A673 (cell line): ENCODE results near the gene PCYT1A. TPM values are rescaled to one million over a fixed set of nuclear protein-coding genes. Genes with fewer than 3 reads are reported as not detected.

Source experiments
- BruUV-seq: library from RNA; stranded (reverse); fragments of 400-500 nt; replicated peaks from 2 replicates; lab custom pipeline; 2021; lab: Mats Ljungman, UMichigan
- CTCF ChIA-PET: fragments of 300-600 bp; sonication (Branson Sonifier 250); formaldehyde crosslinking; loops from one replicate; lab custom pipeline; 2022; ENCODE audit warnings: antibody characterized with exemption; lab: Charles Lee
- POLR2A ChIA-PET: fragments of 300-600 bp; sonication (Branson Sonifier 250); formaldehyde crosslinking; loops from one replicate; lab custom pipeline; 2022; ENCODE audit warnings: antibody characterized with exemption; ENCODE audit not compliant: low non-redundant PET; lab: Charles Lee
- DNase-seq: peaks from one replicate; pipeline ENCODE4 v3.0.0-alpha.2; 2015; ENCODE audit warnings: low spot score
- H3K27ac ChIP-seq: fragments of 200-600 bp; sonication (generic); 2 replicates; pipeline ENCODE4 v1.5.1; 2016; ENCODE audit warnings: mixed run types, low read depth, mild to moderate bottlenecking, mixed read lengths, antibody characterized with exemption, low read length; ENCODE audit not compliant: poor library complexity, severe bottlenecking
- H3K27me3 ChIP-seq: fragments of 200-600 bp; sonication (generic); replicated peaks from 2 replicates; pipeline ENCODE4 v1.6.1; 2017; ENCODE audit warnings: mixed run types, low read depth, mild to moderate bottlenecking, mixed read lengths, antibody characterized with exemption, low read length; ENCODE audit not compliant: insufficient read depth, poor library complexity
- H3K36me3 ChIP-seq: fragments of 200-600 bp; sonication (generic); 2 replicates; pipeline ENCODE4 v1.6.1; 2016; ENCODE audit warnings: mixed run types, mild to moderate bottlenecking, mixed read lengths, antibody characterized with exemption, low read length; ENCODE audit not compliant: insufficient read depth, poor library complexity, severe bottlenecking
- H3K4me1 ChIP-seq: fragments of 200-600 bp; sonication (generic); 2 replicates; pipeline ENCODE4 v1.6.1; 2017; ENCODE audit warnings: mixed run types, mild to moderate bottlenecking, mixed read lengths, antibody characterized with exemption, low read length; ENCODE audit not compliant: insufficient read depth, poor library complexity, severe bottlenecking
- H3K4me3 ChIP-seq: fragments of 200-600 bp; sonication (generic); 2 replicates; pipeline ENCODE4 v1.5.1; 2016; ENCODE audit warnings: low read depth, mixed run types, mild to moderate bottlenecking, mixed read lengths, low read length; ENCODE audit not compliant: poor library complexity, severe bottlenecking
- H3K9me3 ChIP-seq: fragments of 200-600 bp; sonication (generic); 2 replicates; pipeline ENCODE4 v1.6.1; 2016; ENCODE audit warnings: mixed run types, low read depth, mild to moderate bottlenecking, mixed read lengths, antibody characterized with exemption, low read length; ENCODE audit not compliant: poor library complexity, severe bottlenecking
- CTCF ChIP-seq: fragments of 300-800, 200-600 bp; sonication (generic); conservative IDR thresholded peaks from 2 replicates; pipeline ENCODE4 v1.5.1; 2017; ENCODE audit warnings: low read depth, mild to moderate bottlenecking, antibody characterized with exemption, low read length, moderate library complexity, mixed read lengths
- EZH2 ChIP-seq: fragments of 200-600 bp; sonication (generic); IDR thresholded peaks from 2 replicates; pipeline ENCODE4 v1.6.1; 2017; ENCODE audit warnings: borderline replicate concordance, low read depth, mild to moderate bottlenecking, mixed read lengths, antibody characterized with exemption, low read length; ENCODE audit not compliant: poor library complexity, severe bottlenecking
- intact Hi-C: fragments of 100-400 bp; cut with micrococcal nuclease; formaldehyde crosslinking; loops from one replicate; pipeline ENCODE4 v1.10.0; 2022; ENCODE audit not compliant: unreplicated experiment
- total RNA-seq: library from RNA; stranded (reverse); gene quantifications from 2 replicates; pipeline ENCODE4 v1.2.3, GENCODE V29; 2021

PCYT1A gene
- total RNA-seq, 1 experiment from 2014 or later: 62.3 TPM

GRCh38 chr3:196227121-196227561 is 60.4 kb downstream of the PCYT1A start:
- no peak for DNase-seq
- Histone ChIP-seq H3K27me3 (no peaks in the 10 kb centered on the region), H3K4me1 (no peaks in the 10 kb centered on the region), H3K9me3 (no peaks in the 10 kb centered on the region), H3K27ac (no peak overlapping the region), H3K36me3 (no peaks in the 10 kb centered on the region), H3K4me3 (no peak overlapping the region)
- intact Hi-C loops: no loop called here
- CTCF ChIA-PET: interaction anchor here (0.5 kb wide), 1 partner anchor 151 kb away, joined by 4 read pairs; no protein-coding TSS in a partner anchor
- POLR2A ChIA-PET: no interaction called here
- TF ChIP-seq EZH2: no peak
- no peak for TF ChIP-seq CTCF
- BruUV-seq: no TSS peak

- no peaks in the 10 kb centered on the region for H3K4me1 ChIP-seq
- ChIA-PET POLR2A (no interaction called here), CTCF (no interaction called here)
- H3K4me3 ChIP-seq: no peak overlapping the region
- no peaks in the 10 kb centered on the region for H3K36me3 ChIP-seq
- H3K9me3 ChIP-seq: no peaks in the 10 kb centered on the region
- no peak overlapping the region for H3K27ac ChIP-seq
- BruUV-seq: no TSS peak
- intact Hi-C loops: no loop called here
- no peak for DNase-seq
- no peaks in the 10 kb centered on the region for H3K27me3 ChIP-seq
- TF ChIP-seq EZH2 (no peak), CTCF (no peak)
Observed at GRCh38 chr3:196225763-196226364, 61.7 kb downstream of the PCYT1A start.

- TF ChIP-seq EZH2 (no peak), CTCF (no peak)
- ChIA-PET CTCF (no interaction called here), POLR2A (no interaction called here)
- no peak for DNase-seq
- Histone ChIP-seq H3K27ac (no peak overlapping the region), H3K27me3 (no peaks in the 10 kb centered on the region), H3K4me1 (no peaks in the 10 kb centered on the region), H3K4me3 (no peak overlapping the region), H3K36me3 (no peaks in the 10 kb centered on the region), H3K9me3 (no peaks in the 10 kb centered on the region)
- intact Hi-C loops: no loop called here
- no TSS peak for BruUV-seq
Observed at GRCh38 chr3:196225086-196225485, 62.4 kb downstream of the PCYT1A start.
